Measurements from ENCODE around the gene FAM120AOS. TPM values are rescaled to one million over a fixed set of nuclear protein-coding genes. Genes with fewer than 3 reads are reported as not detected.
A peak's percentile ranks its signal among the peaks of the same experiment; 100 is the strongest.

The FAM120AOS gene
- total and polyA plus RNA-seq, 2 of the 4 experiments (the other 2 are of a cell fraction), result 22.7 to 24.7 TPM

- H3K9me3 ChIP-seq (ENCODE audit: control insufficient read depth, insufficient read depth, low read length), result peaks cover 7% of the 10 kb centered on the region; the same call in 1 of the 2 replicates
Measured at GRCh38 chr9:93413530-93413929, 39.9 kb downstream of the FAM120AOS start.

More at GRCh38 chr9:93413530-93413929, 39.9 kb downstream of the FAM120AOS start:
- H3K27me3 ChIP-seq (ENCODE audit: control insufficient read depth, insufficient read depth, low read length), result no peaks in the 10 kb centered on the region
- ChIA-PET POLR2A (ENCODE audit: unreplicated experiment) (no interaction called here), CTCF (no interaction called here)
- no peak overlapping the region for H2AK5ac ChIP-seq (ENCODE audit: low read depth, low read length)
- no peak overlapping the region for H3K4me3 ChIP-seq (ENCODE audit: insufficient read depth, low read depth, low read length)
- no peak overlapping the region for H4K8ac ChIP-seq (ENCODE audit: low read depth in 2 of 2, low read length in 2 of 2)
- H4K5ac ChIP-seq (ENCODE audit: low read depth, low read length), result no peak overlapping the region
- H4K91ac ChIP-seq (ENCODE audit: insufficient read depth, low read depth, low read length), result no peak overlapping the region
- H3K4me1 ChIP-seq (ENCODE audit: control insufficient read depth, insufficient read depth, low read length), result peaks cover 2% of the 10 kb centered on the region; the same call in 1 of the 2 replicates
- no peak overlapping the region for H3K27ac ChIP-seq (ENCODE audit: insufficient read depth, low read length)
- intact Hi-C loops (cut with micrococcal nuclease), result no loop called here
- BruUV-seq (replicated peaks), result no TSS peak
- no peak overlapping the region for H3K23ac ChIP-seq (ENCODE audit: low read depth, low read length)
- H2AK9ac ChIP-seq (replicated peaks; ENCODE audit: low read depth, low read length, poor library complexity), result no peak overlapping the region
- H3K9ac ChIP-seq (ENCODE audit: low read depth, low read length), result no peak overlapping the region
- no peak overlapping the region for H3K4ac ChIP-seq (ENCODE audit: low read depth, low read length)
- in situ Hi-C loops (cut with MboI; ENCODE audit: low sequenced_read_pairs), result loop anchor here (10.0 to 25.0 kb wide), 4 partner anchors 59 to 549 kb away; partner anchors contain the start of gene BARX1
- no peak overlapping the region for H2AFZ ChIP-seq (replicated peaks; ENCODE audit: low read length, poor library complexity)
- H2BK15ac ChIP-seq (ENCODE audit: low read depth, low read length), result no peak overlapping the region
- ATAC-seq (ENCODE audit: low read depth) (no peak), DNase-seq (no peak)
- H2BK5ac ChIP-seq (ENCODE audit: low read depth, low read length, poor library complexity, severe bottlenecking), result no peak overlapping the region
- H4K20me1 ChIP-seq (ENCODE audit: insufficient read depth, low read length), result no peaks in the 10 kb centered on the region
- dilution Hi-C loops (cut with HindIII; ENCODE audit: low sequenced_read_pairs, unreplicated experiment), result no loop called here
- H2BK120ac ChIP-seq (ENCODE audit: low read depth, low read length), result no peak overlapping the region
- H3K56ac ChIP-seq (ENCODE audit: extremely low read depth, insufficient read depth, low read length), result no peak overlapping the region
- H3K18ac ChIP-seq (ENCODE audit: low read depth, low read length), result no peak overlapping the region
- H3K9me1 ChIP-seq (ENCODE audit: insufficient read depth, low read length), result no peaks in the 10 kb centered on the region
- H3K79me1 ChIP-seq (ENCODE audit: low read depth in 1 of 2, low read length in 2 of 2), result no peaks in the 10 kb centered on the region
- no peaks in the 10 kb centered on the region for H3K36me3 ChIP-seq (ENCODE audit: control insufficient read depth, insufficient read depth, low read length)
- TF ChIP-seq BHLHE40 (IDR thresholded peaks at IDR 0.05; ENCODE audit: low read depth, low read length) (no peak), RFX5 (IDR thresholded peaks at IDR 0.05; ENCODE audit: low read depth, low read length) (no peak), SMC3 (IDR thresholded peaks at IDR 0.05; ENCODE audit: low read depth, low read length) (no peak), MXI1 (IDR thresholded peaks at IDR 0.05; ENCODE audit: borderline replicate concordance, low read depth, low read length) (no peak), POLR2A (IDR thresholded peaks at IDR 0.05; ENCODE audit: low read depth, low read length) (no peak), CEBPB (IDR thresholded peaks at IDR 0.05; ENCODE audit: low read depth, low read length) (peak; percentile 37; the same call in 1 of the 2 replicates)
- H3K14ac ChIP-seq (replicated peaks; ENCODE audit: low read depth, low read length), result no peak overlapping the region
- H3K4me2 ChIP-seq (ENCODE audit: low read depth, low read length), result no peak overlapping the region
- no peak overlapping the region for H2BK20ac ChIP-seq (ENCODE audit: low read depth, low read length)

Data from IMR-90 (cell line).